ENCODE data around the gene FRMD3. TPM values are rescaled to one million over a fixed set of nuclear protein-coding genes. Genes with fewer than 3 reads are reported as not detected.
A peak's percentile ranks its signal among the peaks of the same experiment; 100 is the strongest.

Gene FRMD3
- total RNA-seq, 1 experiment from 2014 or later: 14.5 TPM

GRCh38 chr9:83449983-83450382, 88.2 kb downstream of the FRMD3 start:
- DNase-seq (ENCODE audit: low read depth, low spot score): no peak
- Histone ChIP-seq H3K27me3 (ENCODE audit: control insufficient read depth, insufficient read depth, low read length) (no peaks in the 10 kb centered on the region), H3K27ac (ENCODE audit: low read length) (peak overlapping the region; percentile 70; the same call in 1 of the 2 replicates), H3K4me3 (ENCODE audit: low read depth in 2 of 2, low read length in 2 of 2) (no peak overlapping the region), H3K9me3 (ENCODE audit: control insufficient read depth, insufficient read depth, low read depth, low read length) (no peaks in the 10 kb centered on the region), H3K4me1 (ENCODE audit: control insufficient read depth, insufficient read depth, low read length) (peaks cover 36% of the 10 kb centered on the region), H3K36me3 (ENCODE audit: control insufficient read depth, insufficient read depth, low read length) (no peaks in the 10 kb centered on the region)
- TF ChIP-seq CTCF (IDR thresholded peaks at IDR 0.05): no peak
- no TSS peak for BruUV-seq (replicated peaks)
- POLR2A ChIA-PET: no interaction called here
- no peak for ATAC-seq
- in situ Hi-C loops (cut with HindIII; ENCODE audit: low pct_unique_long_range_greater_than_20kb, low sequenced_read_pairs): no loop called here
- CTCF ChIA-PET: no interaction called here
- intact Hi-C loops (cut with micrococcal nuclease; ENCODE audit: unreplicated experiment): no loop called here

- Histone ChIP-seq H3K4me1 (ENCODE audit: control insufficient read depth, insufficient read depth, low read length) (peaks cover 43% of the 10 kb centered on the region), H3K27ac (ENCODE audit: low read length) (peak overlapping the region; percentile 63; the same call in 1 of the 2 replicates), H3K9me3 (ENCODE audit: control insufficient read depth, insufficient read depth, low read depth, low read length) (no peaks in the 10 kb centered on the region), H3K36me3 (ENCODE audit: control insufficient read depth, insufficient read depth, low read length) (no peaks in the 10 kb centered on the region), H3K4me3 (ENCODE audit: low read depth in 2 of 2, low read length in 2 of 2) (no peak overlapping the region), H3K27me3 (ENCODE audit: control insufficient read depth, insufficient read depth, low read length) (no peaks in the 10 kb centered on the region)
- intact Hi-C loops (cut with micrococcal nuclease; ENCODE audit: unreplicated experiment) (no loop called here), in situ Hi-C loops (cut with HindIII; ENCODE audit: low pct_unique_long_range_greater_than_20kb, low sequenced_read_pairs) (no loop called here)
- no peak for DNase-seq (ENCODE audit: low read depth, low spot score)
- no peak for TF ChIP-seq CTCF (IDR thresholded peaks at IDR 0.05)
- no peak for TF ChIP-seq POLR2AphosphoS5 (IDR thresholded peaks at IDR 0.05; ENCODE audit: low read depth, low read length)
- no peak for TF ChIP-seq REST (IDR thresholded peaks at IDR 0.05; ENCODE audit: insufficient read depth in 1 of 2, low read depth in 2 of 2, low read length in 1 of 2)
- no peak for TF ChIP-seq TCF7L2 (IDR thresholded peaks at IDR 0.05; ENCODE audit: low read depth, low read length)
- no peak for TF ChIP-seq SIN3A (IDR thresholded peaks at IDR 0.05; ENCODE audit: borderline replicate concordance, insufficient read depth, low read depth, low read length)
- no peak for ATAC-seq
- BruUV-seq (replicated peaks): no TSS peak
- CTCF ChIA-PET: no interaction called here
- POLR2A ChIA-PET: no interaction called here
These were observed 89.0 kb downstream of the FRMD3 start for GRCh38 chr9:83449166-83449565.

GRCh38 chr9:83448626-83449025, 89.6 kb downstream of the FRMD3 start:
- H3K27me3 ChIP-seq (ENCODE audit: control insufficient read depth, insufficient read depth, low read length): no peaks in the 10 kb centered on the region
- H3K27ac ChIP-seq (ENCODE audit: low read length): peak overlapping the region; percentile 63; the same call in 1 of the 2 replicates
- no peaks in the 10 kb centered on the region for H3K36me3 ChIP-seq (ENCODE audit: control insufficient read depth, insufficient read depth, low read length)
- DNase-seq (ENCODE audit: low read depth, low spot score) (no peak), ATAC-seq (no peak)
- intact Hi-C loops (cut with micrococcal nuclease; ENCODE audit: unreplicated experiment): no loop called here
- in situ Hi-C loops (cut with HindIII; ENCODE audit: low pct_unique_long_range_greater_than_20kb, low sequenced_read_pairs): no loop called here
- no peak overlapping the region for H3K4me3 ChIP-seq (ENCODE audit: low read depth in 2 of 2, low read length in 2 of 2)
- peaks cover 44% of the 10 kb centered on the region for H3K4me1 ChIP-seq (ENCODE audit: control insufficient read depth, insufficient read depth, low read length)
- BruUV-seq (replicated peaks): no TSS peak
- TF ChIP-seq POLR2AphosphoS5 (IDR thresholded peaks at IDR 0.05; ENCODE audit: low read depth, low read length): no peak
- no peak for TF ChIP-seq REST (IDR thresholded peaks at IDR 0.05; ENCODE audit: insufficient read depth in 1 of 2, low read depth in 2 of 2, low read length in 1 of 2)
- no peak for TF ChIP-seq TCF7L2 (IDR thresholded peaks at IDR 0.05; ENCODE audit: low read depth, low read length)
- no peak for TF ChIP-seq CTCF (IDR thresholded peaks at IDR 0.05)
- no peak for TF ChIP-seq SIN3A (IDR thresholded peaks at IDR 0.05; ENCODE audit: borderline replicate concordance, insufficient read depth, low read depth, low read length)
- ChIA-PET POLR2A (no interaction called here), CTCF (no interaction called here)
- no peaks in the 10 kb centered on the region for H3K9me3 ChIP-seq (ENCODE audit: control insufficient read depth, insufficient read depth, low read depth, low read length)

Data from Panc1 (cell line).